Medulla oblongata (tissue), 1 donor: ENCODE results near the gene PGA3.
"Not testable (repeated sequence)": the region's sequence is repeated elsewhere in the genome, so short reads cannot be mapped to it uniquely, and the experiment has no call there.

ENCODE experiments used
- DNase-seq: peaks from one replicate; pipeline ENCODE4 v3.0.0-alpha.2; 2015; ENCODE audit errors: extremely low spot score

The PGA3 gene

DNA sequence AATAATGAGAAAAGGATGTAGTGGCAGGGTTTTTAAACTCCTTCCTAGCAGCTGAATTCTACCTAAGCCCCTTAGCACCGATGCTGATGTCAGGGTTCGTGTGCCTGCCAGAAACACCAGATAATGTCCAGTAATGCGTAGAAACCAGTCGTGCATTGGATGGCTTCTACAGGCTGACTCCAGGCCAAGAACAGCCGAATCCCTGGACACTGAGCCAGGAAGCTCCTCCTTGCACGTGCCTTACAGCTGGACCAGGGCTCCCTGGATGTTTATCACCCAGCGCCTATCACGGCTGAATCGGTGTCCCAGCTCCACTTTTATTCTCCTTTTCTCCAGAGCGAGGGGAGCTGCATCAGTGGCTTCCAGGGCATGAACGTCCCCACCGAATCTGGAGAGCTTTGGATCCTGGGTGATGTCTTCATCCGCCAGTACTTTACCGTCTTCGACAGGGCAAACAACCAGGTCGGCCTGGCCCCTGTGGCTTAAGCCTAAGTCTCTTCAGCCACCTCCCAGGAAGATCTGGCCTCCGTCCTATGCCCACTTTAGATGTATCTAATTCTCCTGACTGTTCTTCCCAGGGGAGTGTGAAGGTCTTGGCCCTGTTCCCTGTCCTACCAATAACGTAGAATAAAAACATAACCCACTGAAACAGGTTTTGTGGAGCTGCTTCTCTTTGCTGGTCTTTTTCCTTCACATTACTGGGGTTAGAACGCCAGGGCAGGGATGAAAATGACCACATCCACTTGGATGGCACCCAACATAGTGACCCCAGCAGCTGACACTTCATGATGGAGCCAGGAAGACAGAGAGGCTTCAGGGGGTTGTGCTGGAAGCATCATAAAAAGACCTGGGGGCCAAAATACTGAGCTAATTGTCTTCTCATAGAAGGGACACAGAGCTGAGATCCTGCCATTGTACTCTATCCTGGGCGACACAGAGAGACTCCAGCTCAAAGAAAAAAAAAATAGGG is 47.8 kb downstream of the PGA3 start:
- not testable (repeated sequence) for DNase-seq

DNA sequence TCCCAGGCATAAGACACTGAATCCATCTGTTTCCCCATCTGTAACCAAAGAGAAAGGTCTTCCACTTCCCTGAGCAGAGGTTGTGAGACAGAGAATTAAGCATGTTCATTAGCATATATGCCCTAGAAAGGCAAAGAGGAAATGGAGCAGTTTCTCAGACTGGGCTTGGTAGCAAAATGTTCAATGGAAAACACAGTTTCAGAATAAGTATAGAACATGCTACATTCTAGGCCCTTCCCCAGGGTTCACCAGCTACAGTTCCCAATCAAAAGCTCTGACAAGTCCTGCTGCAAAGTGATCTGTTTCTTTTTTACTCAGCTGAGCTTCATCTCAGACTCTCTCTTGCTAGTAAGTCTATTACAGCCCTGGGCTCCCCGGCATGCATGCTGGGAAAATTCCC is 49.0 kb downstream of the PGA3 start:
- DNase-seq = not testable (repeated sequence)

DNA sequence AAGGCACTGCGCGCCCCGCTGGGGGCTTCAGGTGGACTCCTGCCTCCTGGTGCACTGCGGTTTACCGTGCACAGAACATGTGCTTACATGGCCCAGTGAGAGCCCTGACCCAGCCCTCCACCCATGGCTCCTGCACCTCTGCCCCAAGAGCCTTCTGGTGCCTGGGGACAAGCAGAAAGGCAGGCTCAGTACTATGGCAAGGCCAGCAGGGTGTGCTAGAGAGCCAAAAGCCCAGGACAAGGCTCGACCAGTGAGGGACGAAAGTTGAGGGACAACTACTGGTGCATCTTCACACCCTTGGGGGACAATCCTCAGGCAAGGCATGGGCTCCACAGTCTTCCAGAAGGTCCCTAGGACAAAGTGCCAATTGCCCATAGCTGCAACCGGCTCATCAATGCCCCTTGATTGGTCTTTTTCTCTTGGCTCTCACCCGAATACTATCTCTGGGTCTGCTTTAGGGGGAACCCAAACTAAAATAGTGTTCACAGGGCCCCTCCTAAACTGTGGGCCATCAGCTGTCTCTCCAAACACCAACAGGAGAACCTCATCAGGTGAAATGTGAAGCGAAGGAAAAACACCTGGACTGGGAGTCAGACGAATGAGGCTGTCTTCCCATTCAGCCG is 51.2 kb downstream of the PGA3 start:
- DNase-seq = peak; percentile 68

DNA sequence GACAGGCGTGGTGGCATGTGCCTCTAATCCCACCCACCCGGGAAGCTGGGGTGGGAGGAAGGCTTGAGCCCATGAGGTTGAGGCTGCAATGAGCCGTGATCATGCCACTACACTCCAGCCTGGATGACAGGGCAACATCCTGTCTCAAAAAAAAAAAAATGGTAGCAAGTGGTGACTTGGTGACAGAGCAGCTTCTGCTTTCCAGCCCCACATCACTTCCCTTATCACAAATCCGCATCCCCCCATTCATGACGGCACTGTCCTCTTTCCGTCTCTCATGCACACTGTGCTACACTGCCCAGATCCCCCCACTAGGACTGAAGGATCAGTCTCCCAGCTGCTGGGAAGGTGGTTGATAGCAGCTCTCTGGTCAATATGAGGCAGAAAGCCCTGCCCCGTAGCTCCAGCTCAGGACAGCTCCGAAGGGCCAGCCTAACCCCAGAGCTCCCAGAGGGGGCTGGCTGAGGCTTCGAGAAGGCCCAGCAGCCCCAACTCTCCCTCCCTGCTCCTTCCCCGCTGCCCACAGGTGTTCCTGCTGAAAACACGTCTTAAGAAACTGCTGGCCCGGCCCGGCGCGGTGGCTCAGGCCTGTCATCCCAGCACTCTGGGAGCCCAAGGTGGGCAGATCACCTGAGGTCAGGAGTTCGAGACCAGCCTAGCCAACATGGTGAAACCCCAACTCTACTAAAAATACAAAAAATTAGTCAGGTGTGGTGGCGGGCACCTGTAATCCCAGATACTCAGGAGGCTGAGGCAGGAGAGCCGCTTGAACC is 53.6 kb downstream of the PGA3 start:
- no peak for DNase-seq

DNA sequence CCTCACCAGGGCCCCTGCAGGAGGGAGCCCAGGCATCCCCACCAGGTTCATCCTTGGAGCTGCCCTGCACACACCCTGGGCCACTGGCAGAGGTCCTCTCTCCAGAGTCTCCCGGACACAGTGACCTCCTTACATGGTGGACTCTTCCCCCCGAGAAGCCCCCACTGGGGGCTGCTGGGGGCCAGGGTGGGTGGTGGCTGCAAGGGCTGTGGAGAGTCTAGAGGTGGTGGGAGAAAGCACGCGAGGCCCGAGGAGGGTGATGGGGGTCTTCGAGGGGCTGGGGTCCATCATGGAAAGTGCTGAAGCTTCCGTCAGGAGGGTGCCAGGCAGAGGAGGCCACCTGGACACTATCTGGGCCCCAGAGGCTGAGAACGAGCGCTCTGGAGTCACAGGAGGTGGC is 55.2 kb downstream of the PGA3 start:
- DNase-seq = no peak

- DNase-seq = no peak
Observed at GRCh38 chr11:61259363-61259762, 56.0 kb downstream of the PGA3 start.
